ENCODE measurements around the gene TOX2.

DNA sequence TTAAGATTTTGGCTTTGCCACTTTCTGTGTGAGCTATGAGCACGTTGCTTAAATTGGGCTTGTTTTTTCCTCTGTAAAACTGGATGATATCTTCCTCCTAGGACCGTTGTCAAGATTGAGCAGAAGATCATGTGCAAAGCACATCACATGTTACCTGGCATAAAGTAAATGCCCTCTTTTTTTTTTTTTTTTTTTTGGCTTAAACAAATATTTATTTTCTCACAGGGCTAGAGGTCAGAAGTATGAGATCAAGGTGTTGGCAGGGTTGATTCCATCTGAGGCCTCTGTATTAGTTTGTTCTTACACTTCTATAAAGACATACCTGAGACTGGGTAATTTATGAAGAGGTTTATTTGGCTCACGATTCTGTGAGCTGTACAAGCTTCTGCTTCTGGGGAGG, 42.7 kb downstream of the TOX2 start:
- TF ChIP-seq, protein P1, sequence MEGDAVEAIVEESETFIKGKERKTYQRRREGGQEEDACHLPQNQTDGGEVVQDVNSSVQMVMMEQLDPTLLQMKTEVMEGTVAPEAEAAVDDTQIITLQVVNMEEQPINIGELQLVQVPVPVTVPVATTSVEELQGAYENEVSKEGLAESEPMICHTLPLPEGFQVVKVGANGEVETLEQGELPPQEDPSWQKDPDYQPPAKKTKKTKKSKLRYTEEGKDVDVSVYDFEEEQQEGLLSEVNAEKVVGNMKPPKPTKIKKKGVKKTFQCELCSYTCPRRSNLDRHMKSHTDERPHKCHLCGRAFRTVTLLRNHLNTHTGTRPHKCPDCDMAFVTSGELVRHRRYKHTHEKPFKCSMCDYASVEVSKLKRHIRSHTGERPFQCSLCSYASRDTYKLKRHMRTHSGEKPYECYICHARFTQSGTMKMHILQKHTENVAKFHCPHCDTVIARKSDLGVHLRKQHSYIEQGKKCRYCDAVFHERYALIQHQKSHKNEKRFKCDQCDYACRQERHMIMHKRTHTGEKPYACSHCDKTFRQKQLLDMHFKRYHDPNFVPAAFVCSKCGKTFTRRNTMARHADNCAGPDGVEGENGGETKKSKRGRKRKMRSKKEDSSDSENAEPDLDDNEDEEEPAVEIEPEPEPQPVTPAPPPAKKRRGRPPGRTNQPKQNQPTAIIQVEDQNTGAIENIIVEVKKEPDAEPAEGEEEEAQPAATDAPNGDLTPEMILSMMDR (conservative IDR thresholded peaks at IDR 0.05; ENCODE audit: low read depth, low read length), result no peak
- no peak for TF ChIP-seq EZH2 (IDR thresholded peaks at IDR 0.05; ENCODE audit: borderline replicate concordance, low read depth, low read length, poor library complexity, severe bottlenecking)

Measured in A673 (cell line).